Upper lobe of left lung (tissue), 4 donors: ENCODE data around the gene CNN2.

Experiments used
- CTCF ChIP-seq, 6 experiments: fragments of 450-650 bp in 4 of 6; fragments of 200-600 bp in 2 of 6; sonication (generic) in 2 of 6; IDR thresholded peaks; one replicate each; pipeline ENCODE4 v1.5.1; 2016 to 2019; ENCODE audit warnings: antibody characterized with exemption in 6 of 6
- EP300 ChIP-seq, 4 donors: sonication (generic); formaldehyde crosslinking; IDR thresholded peaks; one replicate each; pipeline ENCODE4 v1.5.1; 2017; ENCODE audit warnings: antibody characterized with exemption in 4 of 4, control low read depth in 2 of 4
- POLR2A ChIP-seq, 4 donors: fragments of 450-650 bp; IDR thresholded peaks; one replicate each; pipeline ENCODE4 v1.5.1; 2016 to 2017; ENCODE audit warnings: antibody characterized with exemption in 4 of 4, mild to moderate bottlenecking in 2 of 4

- TF ChIP-seq EP300 (IDR thresholded peaks at IDR 0.05) (no peak), CTCF (IDR thresholded peaks at IDR 0.05) (no peak), POLR2A (IDR thresholded peaks at IDR 0.05) (no peak)
Measured at GRCh38 chr19:1017906-1018305, 8.5 kb upstream of the CNN2 start.
